ENCODE measurements around the gene TCEAL9. TPM values are rescaled to one million over a fixed set of nuclear protein-coding genes. Genes with fewer than 3 reads are reported as not detected.

Gene TCEAL9
- total RNA-seq, 3 donors from 2014 or later (not counting 1 experiment from before 2014, with no cell fraction given): 0.40 TPM; not detected in 2

DNA sequence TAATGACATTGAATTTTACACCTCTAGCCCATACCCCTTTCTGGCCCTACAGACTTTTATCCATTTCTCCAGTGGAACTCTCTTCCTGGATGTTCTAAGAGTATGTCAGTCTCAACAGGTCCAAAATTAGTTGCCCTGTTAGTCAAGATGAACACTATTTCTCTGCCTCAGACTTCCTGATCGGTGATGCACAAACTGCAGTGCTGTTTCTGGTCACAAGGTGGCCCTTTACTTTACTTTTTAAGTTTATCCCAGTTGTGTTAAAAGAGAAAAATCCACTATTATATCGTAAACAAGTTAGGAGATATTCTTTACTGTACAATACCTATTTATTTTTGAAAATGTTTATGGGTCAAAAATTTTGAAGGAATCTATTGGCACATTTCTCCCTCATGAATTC is 13.2 kb upstream of the TCEAL9 start:
- Histone ChIP-seq H3K27me3 (ENCODE audit: control insufficient read depth, insufficient read depth, low read length) (no peaks in the 10 kb centered on the region), H3K36me3 (ENCODE audit: control insufficient read depth, insufficient read depth, low read length) (no peaks in the 10 kb centered on the region), H3K27ac (ENCODE audit: low read length) (no peak overlapping the region), H3K4me3 (ENCODE audit: low read length) (no peak overlapping the region), H3K4me1 (ENCODE audit: control insufficient read depth, insufficient read depth, low read length) (no peaks in the 10 kb centered on the region), H3K9me3 (ENCODE audit: control insufficient read depth, insufficient read depth, low read length) (no peaks in the 10 kb centered on the region)
- Mint-ChIP-seq H3K27ac (no peak overlapping the region), H3K4me3 (no peak overlapping the region), H3K4me1 (no peaks in the 10 kb centered on the region), H3K27me3 (ENCODE audit: low read depth in 2 of 2) (peaks cover 3 to 42% of the 10 kb centered on the region in 2 donors), H3K9me3 (no peaks in the 10 kb centered on the region), H3K36me3 (no peaks in the 10 kb centered on the region)
- DNase-seq (peak in 1 of 2 donors; percentile 68), ATAC-seq (peak in 2 of 3 donors; percentile 41 to 52)
- TF ChIP-seq, protein P1, sequence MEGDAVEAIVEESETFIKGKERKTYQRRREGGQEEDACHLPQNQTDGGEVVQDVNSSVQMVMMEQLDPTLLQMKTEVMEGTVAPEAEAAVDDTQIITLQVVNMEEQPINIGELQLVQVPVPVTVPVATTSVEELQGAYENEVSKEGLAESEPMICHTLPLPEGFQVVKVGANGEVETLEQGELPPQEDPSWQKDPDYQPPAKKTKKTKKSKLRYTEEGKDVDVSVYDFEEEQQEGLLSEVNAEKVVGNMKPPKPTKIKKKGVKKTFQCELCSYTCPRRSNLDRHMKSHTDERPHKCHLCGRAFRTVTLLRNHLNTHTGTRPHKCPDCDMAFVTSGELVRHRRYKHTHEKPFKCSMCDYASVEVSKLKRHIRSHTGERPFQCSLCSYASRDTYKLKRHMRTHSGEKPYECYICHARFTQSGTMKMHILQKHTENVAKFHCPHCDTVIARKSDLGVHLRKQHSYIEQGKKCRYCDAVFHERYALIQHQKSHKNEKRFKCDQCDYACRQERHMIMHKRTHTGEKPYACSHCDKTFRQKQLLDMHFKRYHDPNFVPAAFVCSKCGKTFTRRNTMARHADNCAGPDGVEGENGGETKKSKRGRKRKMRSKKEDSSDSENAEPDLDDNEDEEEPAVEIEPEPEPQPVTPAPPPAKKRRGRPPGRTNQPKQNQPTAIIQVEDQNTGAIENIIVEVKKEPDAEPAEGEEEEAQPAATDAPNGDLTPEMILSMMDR (IDR thresholded peaks at IDR 0.05): peak; percentile 44
- intact Hi-C loops (cut with micrococcal nuclease): loop anchor here (1.0 kb wide), 1 partner anchor 121 kb away; no protein-coding TSS in a partner anchor
- WGBS (ENCODE audit: insufficient coverage): no CpG with 5 or more reads among the region's 2 CpGs

- 40% methylated on average over 1 of the region's 2 CpGs for WGBS (ENCODE audit: insufficient coverage)
- H3K36me3 Mint-ChIP-seq: no peaks in the 10 kb centered on the region
- H3K9me3 ChIP-seq (ENCODE audit: control insufficient read depth, insufficient read depth, low read length): no peaks in the 10 kb centered on the region
- H3K27me3 Mint-ChIP-seq (ENCODE audit: low read depth in 2 of 2): peaks cover 11 to 52% of the 10 kb centered on the region in 2 donors
- H3K27me3 ChIP-seq (ENCODE audit: control insufficient read depth, insufficient read depth, low read length): no peaks in the 10 kb centered on the region
- no peaks in the 10 kb centered on the region for H3K4me1 ChIP-seq (ENCODE audit: control insufficient read depth, insufficient read depth, low read length)
- H3K27ac ChIP-seq (ENCODE audit: low read length): no peak overlapping the region
- no peak overlapping the region for H3K4me3 Mint-ChIP-seq
- DNase-seq: no peak
- no peak overlapping the region for H3K4me3 ChIP-seq (ENCODE audit: low read length)
- H3K9me3 Mint-ChIP-seq: no peaks in the 10 kb centered on the region
- no peaks in the 10 kb centered on the region for H3K36me3 ChIP-seq (ENCODE audit: control insufficient read depth, insufficient read depth, low read length)
- no peaks in the 10 kb centered on the region for H3K4me1 Mint-ChIP-seq
- H3K27ac Mint-ChIP-seq: no peak overlapping the region
- ATAC-seq: no peak
- TF ChIP-seq, protein P1 (IDR thresholded peaks at IDR 0.05): no peak
- intact Hi-C loops (cut with micrococcal nuclease): no loop called here
Measured at GRCh38 chrX:103344606-103345005, 11.7 kb upstream of the TCEAL9 start.

GRCh38 chrX:103347682-103348397 is 8.5 kb upstream of the TCEAL9 start:
- intact Hi-C loops (cut with micrococcal nuclease): no loop called here
- no peak for ATAC-seq
- H3K4me1 Mint-ChIP-seq: no peaks in the 10 kb centered on the region

More at GRCh38 chrX:103347682-103348397, 8.5 kb upstream of the TCEAL9 start:
- no peak for DNase-seq
- Mint-ChIP-seq H3K27me3 (ENCODE audit: low read depth in 2 of 2) (peaks cover 18 to 47% of the 10 kb centered on the region in 2 donors), H3K36me3 (no peaks in the 10 kb centered on the region), H3K27ac (no peak overlapping the region), H3K9me3 (no peaks in the 10 kb centered on the region), H3K4me3 (no peak overlapping the region)
- TF ChIP-seq, protein P1 (IDR thresholded peaks at IDR 0.05): no peak
- no peaks in the 10 kb centered on the region for H3K4me1 ChIP-seq (ENCODE audit: control insufficient read depth, insufficient read depth, low read length)
- H3K36me3 ChIP-seq (ENCODE audit: control insufficient read depth, insufficient read depth, low read length): no peaks in the 10 kb centered on the region
- H3K27me3 ChIP-seq (ENCODE audit: control insufficient read depth, insufficient read depth, low read length): no peaks in the 10 kb centered on the region
- H3K4me3 ChIP-seq (ENCODE audit: low read length): no peak overlapping the region
- no peaks in the 10 kb centered on the region for H3K9me3 ChIP-seq (ENCODE audit: control insufficient read depth, insufficient read depth, low read length)
- no peak overlapping the region for H3K27ac ChIP-seq (ENCODE audit: low read length)
- 83% methylated on average over 28 of the region's 29 CpGs for WGBS (ENCODE audit: insufficient coverage)

Measured in natural killer cell (primary cell).